Measurements from ENCODE around the gene DEGS2. TPM values are rescaled to one million over a fixed set of nuclear protein-coding genes. Genes with fewer than 3 reads are reported as not detected.

The DEGS2 gene
- total and polyA plus RNA-seq, 2 experiments from 2014 or later, result 1.4 TPM; not detected in 1

DNA sequence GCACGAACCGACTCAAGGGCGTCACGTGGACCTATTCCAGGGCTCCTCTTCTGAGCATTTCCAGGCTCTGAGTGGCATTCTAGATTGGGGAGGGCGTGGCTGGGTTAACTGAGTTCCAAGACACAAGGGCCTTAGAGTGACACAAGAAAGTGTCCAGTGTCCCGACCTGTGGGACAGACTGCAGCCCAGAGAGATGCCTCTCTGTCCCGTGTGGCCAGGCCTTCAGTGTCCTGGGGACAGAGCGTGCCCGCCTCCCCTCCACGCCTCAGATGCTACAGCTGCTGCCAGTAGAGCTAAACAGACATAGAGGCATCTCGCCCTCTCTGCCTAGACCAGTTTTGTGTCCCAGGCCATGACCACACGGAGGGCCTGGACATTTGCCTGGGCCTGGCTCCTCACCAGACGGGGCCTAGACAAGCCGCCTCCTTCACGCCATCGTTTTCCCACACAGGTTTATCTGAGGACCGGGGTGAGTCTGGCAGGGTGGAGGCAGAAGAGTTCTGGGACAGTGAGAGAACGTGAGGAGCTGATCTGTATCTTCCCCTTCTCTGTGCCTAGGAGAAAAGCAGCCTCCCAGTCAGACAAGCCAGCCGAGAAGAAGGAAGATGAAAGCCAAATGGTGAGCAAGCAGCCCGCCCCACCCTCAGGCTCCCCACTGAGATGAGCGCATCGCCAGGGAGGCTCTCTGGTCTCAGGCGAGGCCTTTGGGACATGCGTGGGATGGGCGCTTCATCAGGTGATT is 27.1 kb downstream of the DEGS2 start:
- Histone ChIP-seq H3K9me3 (ENCODE audit: low read depth) (no peaks in the 10 kb centered on the region), H3K36me3 (ENCODE audit: low read depth) (no peaks in the 10 kb centered on the region), H3K9me2 (ENCODE audit: insufficient read depth) (no peaks in the 10 kb centered on the region), H3K4me1 (ENCODE audit: insufficient read depth) (peaks cover 35% of the 10 kb centered on the region), H3K4me2 (ENCODE audit: unreplicated experiment) (peak overlapping the region; percentile 58), H3K27me3 (replicated peaks; ENCODE audit: insufficient read depth) (no peaks in the 10 kb centered on the region), H3K79me2 (ENCODE audit: insufficient read depth) (no peaks in the 10 kb centered on the region), H3K4me3 (0 out of 2 replicates have a peak overlapping the region, but pooled peaks have one; percentile 28), H3K9ac (peak overlapping the region; percentile 85), H4K20me1 (ENCODE audit: insufficient read depth) (no peaks in the 10 kb centered on the region), H3K27ac (peak overlapping the region; percentile 98), H2AFZ (peak overlapping the region; percentile 69), H3F3A (ENCODE audit: insufficient read depth) (peaks cover 22% of the 10 kb centered on the region)
- in situ Hi-C loops (cut with MboI), result no loop called here
- peak; percentile 97 for DNase-seq
- TF ChIP-seq EZH2 (IDR thresholded peaks at IDR 0.05; ENCODE audit: insufficient read depth, poor library complexity, severe bottlenecking), result no peak
- TF ChIP-seq EZH2phosphoT487 (IDR thresholded peaks at IDR 0.05; ENCODE audit: insufficient read depth, low read depth), result no peak
- 12% methylated on average over 22 to 24 of the region's 25 CpGs for WGBS, 2 experiments (ENCODE audit: low coverage in 1 of 2, low lambda C conversion rate in 2 of 2, missing lambda C conversion rate in 2 of 2)

DNA sequence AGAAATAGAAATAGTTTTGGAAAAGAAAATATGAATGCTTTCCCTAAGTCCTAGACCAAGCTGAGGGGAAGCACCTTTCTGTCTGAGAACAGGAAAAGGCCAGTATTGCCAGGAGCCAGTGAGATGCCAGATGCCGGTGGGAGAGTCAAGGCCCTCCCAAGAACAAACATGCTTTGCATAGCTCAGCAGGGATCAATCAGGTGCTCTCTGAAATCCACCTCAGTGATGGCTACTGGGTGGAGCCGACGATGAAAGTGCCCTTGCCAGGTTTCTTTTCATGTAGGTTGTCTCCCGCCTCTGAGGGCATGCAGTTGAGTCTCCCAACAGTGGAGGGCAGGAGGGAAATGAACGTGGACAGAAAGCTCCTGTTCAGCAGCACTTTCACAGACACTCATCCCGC is 28.3 kb downstream of the DEGS2 start:
- Histone ChIP-seq H3K27ac (peak overlapping the region; percentile 98), H3K9me3 (ENCODE audit: low read depth) (no peaks in the 10 kb centered on the region), H3K27me3 (replicated peaks; ENCODE audit: insufficient read depth) (no peaks in the 10 kb centered on the region), H3K9ac (peak overlapping the region; percentile 85; the same call in 1 of the 2 replicates), H3F3A (ENCODE audit: insufficient read depth) (peaks cover 22% of the 10 kb centered on the region), H2AFZ (no peak overlapping the region), H3K4me1 (ENCODE audit: insufficient read depth) (peaks cover 35% of the 10 kb centered on the region), H3K36me3 (ENCODE audit: low read depth) (no peaks in the 10 kb centered on the region), H3K9me2 (ENCODE audit: insufficient read depth) (no peaks in the 10 kb centered on the region), H3K4me2 (ENCODE audit: unreplicated experiment) (no peak overlapping the region), H3K4me3 (no peak overlapping the region), H3K79me2 (ENCODE audit: insufficient read depth) (no peaks in the 10 kb centered on the region), H4K20me1 (ENCODE audit: insufficient read depth) (no peaks in the 10 kb centered on the region)
- in situ Hi-C loops (cut with MboI), result no loop called here
- DNase-seq, result no peak
- TF ChIP-seq EZH2 (IDR thresholded peaks at IDR 0.05; ENCODE audit: insufficient read depth, poor library complexity, severe bottlenecking), result no peak
- no peak for TF ChIP-seq EZH2phosphoT487 (IDR thresholded peaks at IDR 0.05; ENCODE audit: insufficient read depth, low read depth)
- WGBS, 2 experiments (ENCODE audit: low coverage in 1 of 2, low lambda C conversion rate in 2 of 2, missing lambda C conversion rate in 2 of 2), result 84 to 88% methylated on average over 6 of the region's 6 CpGs

DNA sequence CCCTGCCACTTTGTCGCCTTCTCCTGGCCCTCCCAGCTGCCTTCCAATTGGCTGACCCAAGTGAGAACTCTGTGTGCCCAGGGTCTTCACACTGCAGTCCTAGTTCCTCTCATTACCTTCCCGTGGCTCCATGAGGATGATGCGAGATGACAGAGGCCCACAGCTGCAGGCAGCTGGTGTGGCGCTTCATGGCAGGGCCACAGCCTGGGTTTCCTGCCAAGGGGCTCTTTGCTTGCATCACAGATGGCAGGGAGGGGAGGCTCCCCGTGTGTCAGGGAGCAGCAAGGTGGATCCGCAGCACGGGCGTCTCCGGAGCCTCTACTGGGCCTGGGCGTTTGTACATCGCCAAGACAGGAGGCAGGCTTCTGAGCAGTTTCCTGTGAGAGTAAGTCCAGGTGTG is 28.9 kb downstream of the DEGS2 start:
- Histone ChIP-seq H2AFZ (no peak overlapping the region), H3K79me2 (ENCODE audit: insufficient read depth) (no peaks in the 10 kb centered on the region), H3K9me3 (ENCODE audit: low read depth) (no peaks in the 10 kb centered on the region), H3K27ac (no peak overlapping the region), H3K4me3 (no peak overlapping the region), H3K4me2 (ENCODE audit: unreplicated experiment) (no peak overlapping the region), H4K20me1 (ENCODE audit: insufficient read depth) (no peaks in the 10 kb centered on the region), H3K9me2 (ENCODE audit: insufficient read depth) (no peaks in the 10 kb centered on the region), H3K27me3 (replicated peaks; ENCODE audit: insufficient read depth) (no peaks in the 10 kb centered on the region), H3K9ac (no peak overlapping the region), H3F3A (ENCODE audit: insufficient read depth) (peaks cover 22% of the 10 kb centered on the region), H3K4me1 (ENCODE audit: insufficient read depth) (peaks cover 35% of the 10 kb centered on the region), H3K36me3 (ENCODE audit: low read depth) (no peaks in the 10 kb centered on the region)
- WGBS, 2 experiments (ENCODE audit: low coverage in 1 of 2, low lambda C conversion rate in 2 of 2, missing lambda C conversion rate in 2 of 2), result 95% methylated on average over 11 of the region's 11 CpGs
- in situ Hi-C loops (cut with MboI), result no loop called here
- DNase-seq, result no peak
- no peak for TF ChIP-seq EZH2 (IDR thresholded peaks at IDR 0.05; ENCODE audit: insufficient read depth, poor library complexity, severe bottlenecking)
- TF ChIP-seq EZH2phosphoT487 (IDR thresholded peaks at IDR 0.05; ENCODE audit: insufficient read depth, low read depth), result no peak

DNA sequence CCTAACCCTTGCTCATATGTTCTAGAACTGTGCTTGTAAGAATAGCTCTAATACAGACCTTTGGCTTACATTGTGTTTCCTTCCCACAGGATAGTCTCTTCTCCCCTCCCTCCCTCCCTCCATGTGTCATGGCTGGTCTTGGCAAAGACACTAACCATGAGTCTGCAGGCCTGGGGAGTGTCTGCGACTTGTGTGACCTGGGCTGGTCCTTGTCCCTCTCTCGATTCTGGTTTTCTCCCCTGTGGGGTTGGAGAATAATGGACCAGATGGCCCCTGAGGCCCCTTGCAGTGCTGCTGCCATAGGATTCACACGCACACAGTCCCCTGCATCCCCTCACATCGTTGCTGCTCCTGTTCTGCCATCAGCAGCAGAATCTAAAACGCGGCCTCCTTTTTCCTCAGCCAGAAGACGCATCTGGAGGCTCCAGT is 30.3 kb downstream of the DEGS2 start:
- no peaks in the 10 kb centered on the region for H3K27me3 ChIP-seq (replicated peaks; ENCODE audit: insufficient read depth)
- peak overlapping the region; percentile 39 for H3K27ac ChIP-seq
- no peak overlapping the region for H3K4me3 ChIP-seq
- peak overlapping the region; percentile 20; the same call in 1 of the 2 replicates for H3K9ac ChIP-seq
- no peaks in the 10 kb centered on the region for H4K20me1 ChIP-seq (ENCODE audit: insufficient read depth)
- H3K9me3 ChIP-seq (ENCODE audit: low read depth), result no peaks in the 10 kb centered on the region
- no peak overlapping the region for H2AFZ ChIP-seq
- in situ Hi-C loops (cut with MboI), result no loop called here
- no peaks in the 10 kb centered on the region for H3K9me2 ChIP-seq (ENCODE audit: insufficient read depth)
- H3K4me1 ChIP-seq (ENCODE audit: insufficient read depth), result peaks cover 35% of the 10 kb centered on the region
- H3F3A ChIP-seq (ENCODE audit: insufficient read depth), result peaks cover 22% of the 10 kb centered on the region
- WGBS, 2 experiments (ENCODE audit: low coverage in 1 of 2, low lambda C conversion rate in 2 of 2, missing lambda C conversion rate in 2 of 2), result 65 to 71% methylated on average over 6 to 7 of the region's 7 CpGs
- no peaks in the 10 kb centered on the region for H3K79me2 ChIP-seq (ENCODE audit: insufficient read depth)
- no peak overlapping the region for H3K4me2 ChIP-seq (ENCODE audit: unreplicated experiment)
- DNase-seq, result peak; percentile 87
- TF ChIP-seq EZH2 (IDR thresholded peaks at IDR 0.05; ENCODE audit: insufficient read depth, poor library complexity, severe bottlenecking) (no peak), EZH2phosphoT487 (IDR thresholded peaks at IDR 0.05; ENCODE audit: insufficient read depth, low read depth) (no peak)
- H3K36me3 ChIP-seq (ENCODE audit: low read depth), result no peaks in the 10 kb centered on the region
